CD4-positive, alpha-beta T cell treated with Interleukin-17A for 1 hour (primary cell): Measurements from ENCODE around the gene KPNA6.
"Not testable (repeated sequence)": the region's sequence is repeated elsewhere in the genome, so short reads cannot be mapped to it uniquely, and the experiment has no call there.

Source experiments
- DNase-seq: peaks from one replicate; pipeline ENCODE4 v3.0.0-alpha.2; 2020

KPNA6 gene

DNA sequence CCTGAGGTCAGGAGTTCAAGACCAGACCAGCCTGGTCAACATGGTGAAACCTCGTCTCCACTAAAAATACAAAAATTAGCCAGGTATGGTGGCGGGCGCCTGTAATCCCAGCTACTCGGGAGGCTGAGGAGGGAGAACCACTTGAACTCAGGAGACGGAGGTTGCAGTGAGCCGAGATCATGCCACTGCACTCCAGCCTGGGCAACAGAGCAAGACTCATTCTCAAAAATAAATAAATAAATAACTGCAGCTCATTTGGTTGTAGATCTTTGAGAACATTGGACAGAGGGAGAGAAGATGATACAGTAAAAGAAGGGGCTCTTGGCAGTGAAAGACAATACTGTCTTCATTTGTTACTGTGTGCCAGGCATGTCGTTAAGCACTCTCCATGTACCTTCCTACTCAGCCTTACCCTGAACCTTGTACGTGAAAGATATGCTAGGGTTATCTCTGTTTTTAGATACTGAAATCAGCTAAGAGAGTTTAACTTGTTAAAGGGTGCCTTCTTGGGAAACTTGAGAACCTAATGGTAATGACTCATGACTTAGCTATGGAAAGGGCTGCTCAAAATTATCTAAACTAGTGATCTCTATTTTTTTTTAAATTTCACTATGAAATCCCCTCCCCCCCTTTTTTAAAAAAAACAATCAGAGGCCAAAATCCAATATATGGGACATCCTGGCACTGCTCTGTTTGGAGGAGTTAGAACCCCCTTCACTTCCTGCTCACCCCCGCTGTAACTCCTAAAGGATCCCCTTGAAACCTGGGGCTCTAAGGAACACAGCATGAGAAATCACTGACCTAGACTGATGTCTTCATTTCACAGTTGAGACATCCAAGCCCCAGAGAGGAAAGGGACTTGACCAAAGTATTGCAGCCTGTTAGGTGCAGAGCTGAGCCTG, 6.8 kb upstream of the KPNA6 start:
- DNase-seq: no peak

DNA sequence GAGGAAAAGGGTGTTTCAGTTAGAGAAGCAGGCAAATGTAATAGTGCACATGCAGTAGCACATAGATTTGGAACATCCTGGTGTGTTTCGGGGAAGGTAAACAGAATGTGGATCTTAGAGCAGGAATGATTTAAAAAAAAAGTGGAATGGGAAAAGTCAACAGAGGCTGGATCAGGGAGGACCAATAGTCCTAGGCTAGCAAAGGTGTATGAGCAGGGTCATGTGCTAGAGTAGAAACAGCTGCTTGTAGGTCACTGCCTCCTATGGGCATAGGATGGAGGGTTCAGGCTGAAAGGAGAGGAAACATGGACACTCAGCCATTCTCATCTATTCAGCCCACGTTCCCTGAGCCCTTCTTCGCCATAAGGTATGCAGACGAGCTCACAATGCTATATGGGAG, 3.7 kb upstream of the KPNA6 start:
- DNase-seq: no peak

DNA sequence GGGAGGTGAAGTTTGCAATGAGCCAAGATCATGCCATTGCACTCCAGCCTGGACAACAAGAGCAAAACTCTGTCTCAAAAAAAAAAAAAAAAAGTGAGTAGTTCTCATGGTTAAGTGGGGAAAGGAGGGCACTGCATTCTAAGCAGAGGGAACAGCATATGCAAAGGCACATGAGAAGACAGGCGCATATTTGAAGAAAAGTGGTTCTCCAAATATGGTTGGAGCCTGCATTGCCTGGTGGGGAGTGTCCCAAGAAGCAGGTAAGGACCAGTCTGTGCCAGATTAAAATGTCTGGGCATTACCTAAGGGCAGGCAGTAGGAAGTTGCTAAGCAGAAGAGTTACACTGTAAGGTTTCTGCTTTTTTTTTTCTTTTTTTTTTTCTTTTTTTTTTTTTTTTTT, 2.5 kb upstream of the KPNA6 start:
- DNase-seq: no peak

DNA sequence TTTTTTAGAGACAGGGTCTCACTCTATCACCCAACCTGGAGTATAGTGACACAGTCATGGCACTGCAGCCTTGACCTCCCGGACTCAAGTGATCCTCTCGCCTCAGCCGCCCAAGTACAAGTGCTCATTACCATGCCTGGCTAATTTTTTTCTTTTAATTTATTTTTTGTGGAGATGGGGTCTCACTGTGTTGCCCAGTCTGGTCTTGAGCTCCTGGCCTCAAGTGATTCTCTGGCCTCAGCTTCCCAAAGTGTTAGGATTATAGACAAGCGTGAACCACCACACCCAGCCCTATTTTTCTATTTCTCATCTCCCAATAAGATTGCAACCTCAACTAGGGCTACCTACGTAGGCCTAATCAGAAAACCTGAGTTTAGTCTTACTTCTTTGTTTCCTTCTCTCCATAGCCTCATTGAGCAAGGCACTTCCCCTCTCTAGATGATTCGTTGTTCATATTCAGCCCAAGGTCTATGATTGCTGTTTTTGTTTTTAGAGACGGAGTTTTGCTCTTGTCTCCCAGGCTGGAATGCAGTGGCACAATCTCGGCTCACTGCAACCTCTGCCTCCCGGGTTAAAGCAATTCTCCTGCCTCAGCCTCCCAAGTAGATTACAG, 1.1 kb upstream of the KPNA6 start:
- no peak for DNase-seq

DNA sequence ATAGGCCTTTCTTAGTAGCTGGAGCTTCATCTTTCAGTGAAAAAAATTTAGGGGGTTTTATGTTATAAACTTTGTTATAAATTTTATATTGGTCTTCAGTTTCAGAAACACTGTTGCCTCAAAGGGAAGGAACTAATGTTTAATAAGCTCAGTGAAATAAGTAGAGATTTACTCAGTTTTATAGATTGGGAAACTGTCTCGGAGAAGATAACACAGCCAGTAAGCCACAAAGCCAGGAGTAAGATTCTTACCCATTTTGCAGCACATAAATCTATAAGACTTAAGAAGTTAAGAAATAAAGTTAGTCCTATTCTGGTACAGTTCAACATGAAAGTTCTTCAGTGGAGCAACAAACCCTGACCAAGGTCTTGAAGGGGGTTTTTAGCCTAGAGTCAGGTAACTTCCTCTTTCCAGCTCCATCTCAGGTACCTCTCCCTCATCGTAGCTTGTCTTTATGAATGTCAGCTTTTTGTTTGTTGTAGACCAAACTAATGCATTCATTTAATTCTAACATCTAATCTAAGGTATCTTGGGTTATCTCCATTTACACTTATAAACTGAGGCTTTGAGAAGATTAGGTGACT, 3.3 kb downstream of the KPNA6 start:
- no peak for DNase-seq

DNA sequence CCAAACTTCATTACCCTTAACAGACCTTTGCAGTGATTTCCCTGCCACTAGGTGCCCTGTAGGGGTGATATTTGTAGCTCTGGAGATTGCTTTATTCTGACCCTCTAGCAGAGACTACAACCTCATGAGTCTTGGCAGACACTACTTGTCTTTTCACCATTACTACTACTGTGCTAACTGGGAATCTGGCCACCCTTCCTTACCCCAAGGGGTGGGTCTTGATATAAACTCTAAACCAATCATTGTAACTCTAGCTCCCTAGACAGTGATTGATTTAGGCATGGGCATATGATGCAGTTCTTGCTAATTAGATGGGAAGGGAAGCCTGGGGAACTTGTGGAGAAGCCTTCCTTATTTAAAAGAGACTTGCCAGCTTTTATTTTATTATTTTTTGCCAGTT, 3.9 kb downstream of the KPNA6 start:
- no peak for DNase-seq

DNA sequence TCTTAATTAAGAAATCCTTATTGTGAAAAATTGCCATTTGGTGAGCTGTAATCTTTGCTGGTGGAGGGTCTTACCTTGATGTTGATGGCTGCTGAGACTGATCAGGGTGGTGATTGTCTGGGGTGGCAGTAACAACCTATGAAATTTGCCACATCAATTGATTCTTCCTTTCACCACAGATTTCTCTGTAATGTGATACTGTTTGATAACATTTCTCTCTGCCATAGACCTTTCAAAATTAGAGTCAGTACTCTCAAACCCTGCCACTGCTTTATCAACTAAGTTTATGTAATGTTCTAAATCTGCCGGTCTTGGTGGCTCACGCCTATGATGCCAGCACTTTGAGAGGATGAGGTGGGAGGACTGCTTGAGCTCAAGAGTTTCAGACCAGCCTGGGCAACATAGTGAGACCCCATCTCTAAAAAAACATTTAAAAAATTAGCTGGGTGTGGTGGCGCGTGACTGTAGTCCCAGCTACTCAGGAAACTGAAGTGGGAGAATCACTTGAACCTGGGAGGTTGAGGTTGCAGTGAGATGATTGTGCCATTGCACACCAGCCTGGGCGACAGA, 5.0 kb downstream of the KPNA6 start:
- DNase-seq: peak; percentile 32

DNA sequence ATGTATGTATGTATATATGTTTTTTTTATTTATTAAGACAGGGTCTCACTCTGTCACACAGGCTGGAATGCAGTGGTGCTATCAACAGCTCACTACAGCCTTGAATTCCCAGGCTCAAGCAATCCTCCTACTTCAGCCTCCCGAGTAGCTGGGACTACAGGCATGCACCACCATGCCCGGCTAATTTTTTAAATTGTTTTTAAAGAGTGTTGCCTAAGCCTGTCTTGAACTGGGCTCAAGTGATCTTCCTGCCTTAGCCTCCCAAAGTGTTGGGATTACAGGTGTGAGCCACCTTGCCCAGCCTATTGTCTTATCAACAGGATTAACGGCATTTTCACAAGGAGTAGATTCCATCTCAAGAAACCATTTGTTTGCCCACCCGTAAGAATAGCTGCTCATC, 5.6 kb downstream of the KPNA6 start:
- not testable (repeated sequence) for DNase-seq

DNA sequence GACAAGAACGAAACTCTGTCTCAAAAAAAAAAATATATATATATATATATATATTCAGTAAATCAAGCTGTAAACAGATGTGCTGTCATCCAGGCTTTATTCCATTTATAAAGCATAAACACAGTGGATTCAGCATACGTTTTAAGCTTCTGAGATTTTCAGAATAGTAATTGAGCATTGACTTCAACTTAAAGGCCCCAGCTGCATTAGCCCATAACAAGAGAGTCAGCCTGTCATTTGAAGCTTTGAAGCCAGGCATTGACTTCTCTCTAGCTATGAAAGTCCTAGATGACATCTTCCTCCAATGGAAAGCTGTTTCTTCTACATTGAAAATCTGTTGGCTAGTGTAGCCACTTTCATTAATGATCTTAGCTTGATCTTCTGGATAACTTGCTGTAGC, 6.6 kb downstream of the KPNA6 start:
- no peak for DNase-seq

DNA sequence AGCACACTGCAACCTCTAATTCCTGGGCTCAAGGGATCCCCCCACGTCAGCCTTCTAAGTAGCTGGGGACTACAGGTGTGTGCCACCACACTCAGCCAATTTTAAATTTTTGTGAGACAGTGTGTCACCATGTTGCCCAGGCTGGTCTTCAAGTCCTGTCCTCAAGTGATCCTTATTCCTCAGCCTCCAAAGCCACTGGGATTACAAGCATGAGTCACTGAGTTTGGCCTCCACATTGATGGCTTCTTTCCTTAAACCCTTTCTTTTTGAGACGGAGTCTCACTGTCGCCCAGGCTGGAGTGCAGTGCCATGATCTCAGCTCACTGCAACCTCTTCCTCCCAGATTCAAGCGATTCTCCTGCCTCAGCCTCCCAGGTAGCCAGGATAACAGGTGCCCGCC, 7.6 kb downstream of the KPNA6 start:
- DNase-seq: no peak

DNA sequence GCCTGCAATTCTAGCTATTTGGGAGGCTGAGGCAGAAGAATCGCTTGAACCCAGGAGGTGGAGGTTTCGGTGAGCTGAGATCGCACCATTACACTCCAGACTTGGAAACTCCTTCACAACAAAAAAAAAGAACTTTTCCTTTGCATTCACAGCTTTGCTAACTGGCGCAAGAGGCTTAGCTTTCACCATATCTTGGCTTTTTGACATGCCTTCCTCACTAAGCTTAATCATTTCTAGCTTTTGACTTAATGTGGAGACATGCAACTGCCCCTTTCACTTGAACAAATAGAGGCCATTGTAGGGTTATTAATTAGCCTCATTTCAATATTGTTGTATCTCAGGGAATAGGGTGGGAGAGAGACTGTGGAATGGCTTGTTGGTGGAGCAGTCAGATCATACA, 8.7 kb downstream of the KPNA6 start:
- DNase-seq: no peak

DNA sequence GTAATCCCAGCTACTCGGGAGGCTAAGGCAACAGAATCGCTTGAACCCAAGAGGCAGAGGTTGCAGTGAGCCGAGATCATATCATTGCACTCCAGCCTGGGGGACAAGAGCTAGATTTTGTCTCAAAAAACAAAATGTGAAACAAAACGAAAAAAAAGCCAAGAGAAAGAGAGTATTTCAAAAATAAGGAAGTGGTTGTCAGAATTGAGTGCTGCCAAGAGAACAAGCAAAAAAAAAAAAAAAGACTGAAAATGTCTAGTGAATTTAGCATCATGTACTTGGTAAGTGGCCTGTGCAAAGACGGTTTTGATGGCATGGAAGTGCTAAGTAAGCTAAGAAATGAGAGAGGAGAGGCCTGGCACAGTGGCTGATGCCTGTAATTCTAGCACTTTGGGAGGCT, 14.3 kb downstream of the KPNA6 start:
- DNase-seq: no peak

DNA sequence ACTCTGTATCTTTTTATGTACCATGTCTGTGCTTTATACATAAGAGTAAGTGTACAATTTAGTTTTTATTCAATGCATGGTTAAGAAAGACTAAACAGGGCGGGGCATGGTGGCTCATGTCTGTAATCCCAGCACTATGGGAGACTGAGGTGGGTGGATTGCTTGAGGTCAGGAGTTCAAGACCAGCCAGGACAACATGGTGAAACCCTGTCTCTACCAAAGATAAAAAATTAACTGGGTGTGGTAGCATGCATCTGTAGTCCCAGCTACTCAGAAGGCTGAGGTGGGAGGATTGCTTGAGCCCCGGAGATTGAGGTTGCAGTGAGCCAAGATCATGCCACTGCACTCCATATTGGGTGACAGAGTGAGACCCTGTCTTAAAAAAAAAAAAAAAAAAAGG, 15.5 kb downstream of the KPNA6 start:
- DNase-seq: not testable (repeated sequence)

DNA sequence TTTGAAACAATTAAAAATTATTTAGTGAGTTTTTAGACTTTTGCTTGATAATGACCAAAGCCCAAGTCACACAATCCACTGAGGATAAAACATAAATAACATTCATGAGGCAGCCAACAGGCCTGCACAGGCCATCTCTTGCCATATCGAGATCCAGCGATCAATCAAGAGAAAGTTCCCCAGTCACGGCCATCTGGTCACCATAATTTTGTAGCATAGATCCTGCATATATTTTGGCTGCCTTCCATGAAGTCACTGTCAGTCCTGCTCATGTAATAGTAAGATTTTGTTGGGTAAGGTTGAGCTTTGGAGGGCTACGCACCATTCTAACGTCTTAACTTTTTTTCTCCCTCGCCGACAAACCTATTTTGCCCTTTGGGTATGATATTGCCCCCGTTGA, 17.5 kb downstream of the KPNA6 start:
- no peak for DNase-seq

DNA sequence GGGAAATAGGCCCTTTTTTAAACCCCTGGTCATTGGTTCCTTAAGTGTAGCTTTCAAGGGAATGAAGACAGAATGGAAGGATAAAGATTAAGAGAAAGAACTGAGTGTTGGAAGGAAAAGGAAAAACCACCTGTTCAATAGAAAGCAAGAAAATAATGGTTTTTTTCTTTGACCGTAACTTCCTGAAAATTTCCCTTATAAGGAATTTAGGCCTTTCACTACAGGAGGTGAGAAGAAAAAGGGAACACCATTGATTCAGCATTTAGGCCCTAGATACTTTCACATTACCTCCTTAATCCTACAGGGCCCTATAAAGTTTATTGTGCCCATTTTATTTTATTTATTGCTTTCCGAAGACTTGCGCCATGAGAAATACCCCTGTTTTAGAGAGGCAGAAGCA, 18.9 kb downstream of the KPNA6 start:
- no peak for DNase-seq

DNA sequence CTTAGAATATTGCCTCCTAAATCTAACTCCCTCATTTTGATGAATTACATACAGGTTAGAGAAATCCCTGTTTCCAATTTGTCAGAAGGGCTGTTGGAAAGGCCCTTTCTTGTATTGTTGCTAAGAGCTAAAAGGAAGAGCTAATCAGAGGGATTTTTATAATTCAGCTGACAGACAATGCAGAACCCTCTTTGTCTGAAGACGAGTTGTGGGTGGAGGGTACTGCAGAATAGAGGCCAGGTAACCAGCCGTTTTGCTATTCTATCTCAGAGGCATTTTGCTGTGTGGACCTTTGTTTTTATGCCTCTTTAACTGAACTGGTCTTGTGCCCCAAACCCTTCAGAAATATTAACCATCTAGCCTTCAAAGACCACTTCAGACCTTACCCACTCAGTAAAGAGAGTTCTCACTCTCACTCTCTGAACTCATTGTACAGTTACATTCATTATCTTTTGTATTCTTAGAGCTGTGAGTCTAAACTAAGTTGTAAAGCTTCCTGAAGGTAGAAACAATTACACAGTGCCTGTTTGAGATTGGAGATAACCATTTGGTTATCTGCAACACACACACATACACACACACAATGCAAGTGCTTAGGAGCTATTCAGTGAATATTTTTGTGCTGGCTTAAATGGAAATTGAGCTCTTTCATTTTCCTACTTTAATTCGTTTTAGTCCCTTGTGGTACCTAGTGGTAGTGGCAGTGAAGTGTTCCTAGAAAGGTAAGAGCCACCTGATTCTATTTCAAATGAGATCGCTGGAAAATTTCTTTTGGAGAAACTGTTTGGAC, 19.7 kb downstream of the KPNA6 start:
- DNase-seq: no peak

DNA sequence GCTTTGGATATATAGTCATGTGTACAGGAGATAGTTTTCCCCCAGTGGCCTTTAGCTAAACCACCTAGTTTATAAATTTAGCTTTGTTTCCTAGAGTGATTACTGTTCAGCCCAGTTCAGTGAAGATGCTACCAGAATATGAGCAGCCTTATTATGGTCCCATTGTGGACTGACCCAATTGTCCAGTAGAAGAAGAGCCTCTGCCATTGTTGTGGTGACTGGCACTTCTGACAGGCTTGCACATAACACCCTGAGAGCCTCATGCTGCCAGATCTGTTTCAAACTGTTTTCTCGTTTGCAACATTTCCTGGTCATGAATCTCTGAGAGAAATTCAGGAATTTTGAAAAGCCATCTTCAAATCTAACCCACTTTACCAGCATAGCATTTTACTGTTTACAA, 20.6 kb downstream of the KPNA6 start:
- no peak for DNase-seq

DNA sequence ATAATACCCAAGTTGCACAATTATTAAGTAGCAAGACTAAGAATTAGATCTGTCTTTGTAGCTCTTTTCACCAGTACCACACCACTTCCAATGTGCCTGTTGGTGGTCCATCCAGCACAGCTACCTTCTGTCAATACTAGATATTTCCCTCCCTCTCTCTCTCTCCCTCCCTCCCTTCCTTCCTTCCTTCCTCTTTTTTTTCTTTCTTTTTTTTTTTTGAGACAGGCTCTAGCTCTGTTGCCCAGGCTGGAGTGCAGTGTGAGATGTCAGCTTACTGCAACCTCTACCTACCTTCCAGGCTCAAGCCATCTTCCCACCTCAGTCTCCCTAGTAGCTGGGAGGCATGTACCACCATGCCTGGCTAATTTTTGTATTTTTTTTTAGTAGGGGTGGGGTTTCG, 21.1 kb downstream of the KPNA6 start:
- no peak for DNase-seq

DNA sequence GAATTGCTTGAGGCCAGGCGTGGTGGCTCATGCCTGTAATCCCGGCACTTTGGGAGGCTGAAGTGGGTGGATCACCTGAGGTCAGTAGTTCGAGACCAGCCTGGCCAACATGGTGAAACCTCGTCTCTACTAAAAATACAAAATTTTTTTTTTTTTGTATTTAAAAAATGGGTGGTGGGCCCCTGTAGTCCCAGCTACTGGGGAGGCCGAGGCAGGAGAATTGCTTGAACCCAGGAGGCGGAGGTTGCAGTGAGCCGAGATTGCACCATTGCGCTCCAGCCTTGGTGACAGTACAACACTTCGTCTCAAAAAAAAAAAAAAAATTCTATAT, 26.1 kb downstream of the KPNA6 start:
- not testable (repeated sequence) for DNase-seq

DNA sequence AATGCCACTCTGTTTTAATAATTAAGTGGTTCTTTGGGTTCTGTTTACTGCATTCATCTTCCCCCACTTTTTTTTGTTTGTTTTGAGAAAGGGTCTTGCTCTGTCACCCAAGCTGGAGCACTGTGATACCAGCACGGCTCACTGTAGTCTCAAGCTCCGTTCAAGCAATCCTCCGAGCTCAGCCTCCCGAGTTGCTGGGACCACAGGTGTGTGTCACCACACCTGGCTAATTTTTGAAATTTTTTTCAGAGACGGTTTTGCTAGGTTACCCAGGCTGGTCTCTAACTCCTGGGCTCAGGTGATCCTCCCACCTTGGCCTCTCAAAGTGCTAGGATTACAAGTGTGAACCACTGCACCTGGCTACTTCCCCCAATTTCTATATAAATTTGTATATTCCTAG, 29.3 kb downstream of the KPNA6 start:
- no peak for DNase-seq

DNA sequence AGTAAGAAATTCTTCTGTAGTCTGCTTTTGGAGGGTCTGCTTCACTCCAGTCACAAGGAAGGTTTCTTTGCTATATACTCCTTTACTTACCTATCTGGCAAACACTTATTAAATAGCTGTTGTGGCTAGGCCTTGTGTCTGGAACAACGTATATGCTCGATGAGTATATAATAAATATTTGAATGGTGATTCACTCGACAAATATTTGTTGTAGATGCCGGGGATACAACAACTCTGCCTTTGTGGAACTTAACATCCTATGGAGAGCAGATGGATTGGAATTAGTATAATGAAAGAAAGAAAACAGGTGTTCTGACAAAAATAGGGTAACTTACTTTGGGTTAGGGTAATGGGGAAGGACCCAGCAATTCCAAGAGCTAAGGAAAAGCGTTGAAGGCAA, 31.1 kb downstream of the KPNA6 start:
- no peak for DNase-seq

DNA sequence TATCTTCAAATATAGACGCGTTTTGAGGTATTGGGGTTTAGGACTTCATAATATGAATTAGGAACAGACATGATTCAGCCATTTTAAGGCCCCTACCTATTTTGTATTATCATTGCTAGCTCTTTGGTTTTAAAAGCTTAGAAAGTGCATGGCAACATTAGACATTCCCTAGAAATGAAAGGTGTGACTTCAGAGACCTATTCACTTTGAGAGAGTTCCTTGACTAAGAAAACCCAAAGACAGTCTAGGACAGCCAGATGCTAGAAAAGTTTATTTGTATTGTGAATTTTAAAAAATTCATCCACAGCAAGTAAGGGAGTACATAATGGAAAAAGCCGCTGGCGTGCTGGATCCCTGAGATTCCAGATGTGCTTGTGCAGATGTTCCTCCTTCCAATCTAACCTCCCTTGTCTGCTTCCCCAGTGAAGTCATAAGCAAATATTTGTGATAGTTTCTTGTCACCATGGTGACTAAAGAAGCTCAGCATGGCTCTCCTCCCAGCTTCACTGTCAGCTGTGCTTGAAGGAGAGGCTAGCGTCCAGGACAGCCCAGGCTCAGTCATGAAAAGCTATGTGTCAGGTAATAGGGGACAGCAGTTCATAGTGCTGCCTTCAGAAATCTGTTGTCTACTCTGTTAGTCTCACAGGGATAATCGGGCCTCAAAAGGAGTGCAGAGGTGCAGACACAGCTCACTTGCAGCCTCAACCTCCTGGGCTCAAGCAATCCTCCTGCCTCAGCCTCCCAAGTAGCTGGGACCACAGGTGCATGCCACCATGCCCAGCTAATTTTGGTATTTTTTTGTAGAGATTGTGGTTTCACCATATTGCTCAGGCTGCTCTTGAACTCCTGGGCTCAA, 34.8 kb downstream of the KPNA6 start:
- no peak for DNase-seq
